ENCODE results near the gene PFKFB3.
"Not testable (repeated sequence)": the region's sequence is repeated elsewhere in the genome, so short reads cannot be mapped to it uniquely, and the experiment has no call there.

DNA sequence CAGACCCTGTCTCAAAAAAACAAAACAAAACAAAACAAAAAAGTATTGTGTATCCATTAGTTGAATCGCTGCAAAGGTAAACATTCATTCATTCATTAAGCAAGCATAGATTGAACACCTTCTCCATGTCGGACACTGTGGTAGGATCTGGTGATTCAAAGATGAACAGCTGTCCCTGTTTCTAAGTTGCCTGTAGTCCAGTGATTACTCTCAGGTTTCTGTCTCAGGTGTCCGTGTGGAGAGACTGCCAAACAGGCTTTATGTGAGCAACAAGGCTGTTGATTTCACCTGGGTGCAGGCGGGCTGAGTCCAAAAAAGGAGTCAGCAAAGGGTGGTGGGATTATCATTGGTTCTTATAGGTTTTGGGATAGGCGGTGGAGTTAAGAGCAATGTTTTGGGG, 9.4 kb upstream of the PFKFB3 start:
- TF ChIP-seq, protein P1, sequence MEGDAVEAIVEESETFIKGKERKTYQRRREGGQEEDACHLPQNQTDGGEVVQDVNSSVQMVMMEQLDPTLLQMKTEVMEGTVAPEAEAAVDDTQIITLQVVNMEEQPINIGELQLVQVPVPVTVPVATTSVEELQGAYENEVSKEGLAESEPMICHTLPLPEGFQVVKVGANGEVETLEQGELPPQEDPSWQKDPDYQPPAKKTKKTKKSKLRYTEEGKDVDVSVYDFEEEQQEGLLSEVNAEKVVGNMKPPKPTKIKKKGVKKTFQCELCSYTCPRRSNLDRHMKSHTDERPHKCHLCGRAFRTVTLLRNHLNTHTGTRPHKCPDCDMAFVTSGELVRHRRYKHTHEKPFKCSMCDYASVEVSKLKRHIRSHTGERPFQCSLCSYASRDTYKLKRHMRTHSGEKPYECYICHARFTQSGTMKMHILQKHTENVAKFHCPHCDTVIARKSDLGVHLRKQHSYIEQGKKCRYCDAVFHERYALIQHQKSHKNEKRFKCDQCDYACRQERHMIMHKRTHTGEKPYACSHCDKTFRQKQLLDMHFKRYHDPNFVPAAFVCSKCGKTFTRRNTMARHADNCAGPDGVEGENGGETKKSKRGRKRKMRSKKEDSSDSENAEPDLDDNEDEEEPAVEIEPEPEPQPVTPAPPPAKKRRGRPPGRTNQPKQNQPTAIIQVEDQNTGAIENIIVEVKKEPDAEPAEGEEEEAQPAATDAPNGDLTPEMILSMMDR (IDR thresholded peaks at IDR 0.05) = not testable (repeated sequence)
- not testable (repeated sequence) for TF ChIP-seq POLR2A (IDR thresholded peaks at IDR 0.05)

Measured in adrenal gland (tissue), 5 donors.